ENCODE measurements around the gene CRIP1. TPM values are rescaled to one million over a fixed set of nuclear protein-coding genes. Genes with fewer than 3 reads are reported as not detected.

The CRIP1 gene
- total RNA-seq (100 to 1,000 TPM in 1 of 10 donors, 10 to 100 TPM in 9; 34.0 to 131 (median 51.0) TPM), polyA plus RNA-seq (100 to 1,000 TPM; 149 to 170 TPM)
- long read RNA-seq, donor 1, transcript CRIP1-201 (5 exons, 1,311 nt): minor isoform, 8 of 20 reads
- long read RNA-seq, donor 1, transcript CRIP1-206 (3 exons, 2,241 nt): major isoform, 11 of 20 reads
- long read RNA-seq, donor 1, partial matches to known transcripts: 0 of 20 reads
- long read RNA-seq, donor 1, other reads (novel, unspliced or antisense): 0 of 20 reads
- long read RNA-seq, donor 2, transcript CRIP1-201 (5 exons, 1,311 nt): minor isoform, 13 of 34 reads
- long read RNA-seq, donor 2, transcript CRIP1-206 (3 exons, 2,241 nt): major isoform, 19 of 34 reads
- long read RNA-seq, donor 2, partial matches to known transcripts: 0 of 34 reads
- long read RNA-seq, donor 2, other reads (novel, unspliced or antisense): 0 of 34 reads
- long read RNA-seq, donor 3, partial matches to known transcripts: 0 of 6 reads
- long read RNA-seq, donor 3, other reads (novel, unspliced or antisense): 0 of 6 reads

- no peak for TF ChIP-seq CTCF (IDR thresholded peaks at IDR 0.05)
- intact Hi-C loops (cut with DNase I): loop anchor here in 5 of 10 donors (2.0 to 10.0 kb wide), 5 partner anchors 39 to 292 kb away; partner anchors contain the start of genes MTA1 (in 1 of the 5) and TEX22 (in 1 of the 5)
- 11 to 17% methylated on average over 52 to 56 of the region's 56 CpGs for WGBS, 2 donors
- ATAC-seq (no peak), DNase-seq (peak; percentile 26 to 61)
- Histone ChIP-seq H3K27me3 (peaks cover 0 to 23% (median 0%) of the 10 kb centered on the region in 7 donors), H3K36me3 (no peaks in the 10 kb centered on the region), H3K27ac (peak within 1 kb of the TSS; percentile 81 to 100 (median 96)), H3K4me3 (peak within 1 kb of the TSS; percentile 45 to 89 (median 69)), H3K4me1 (peaks cover 66 to 92% (median 85%) of the 10 kb centered on the region in 9 donors), H3K9me3 (no peaks in the 10 kb centered on the region)
These were observed at the start of gene CRIP1 for GRCh38 chr14:105486163-105486973. Gene CRIP1 (plus strand): TSS chr14:105486886. CDS start chr14:105487260, 374 bp downstream.

- Histone ChIP-seq H3K4me1 (peaks cover 0 to 5% (median 0%) of the 10 kb centered on the region in 9 donors), H3K4me3 (no peak overlapping the region), H3K9me3 (peaks cover 0 to 9% (median 0%) of the 10 kb centered on the region in 11 donors), H3K36me3 (peaks cover 0 to 33% (median 0%) of the 10 kb centered on the region in 9 donors), H3K27ac (no peak overlapping the region), H3K27me3 (no peaks in the 10 kb centered on the region)
- DNase-seq (no peak), ATAC-seq (no peak)
- intact Hi-C loops (cut with DNase I): loop anchor here in 2 of 10 donors (5.0 to 10.0 kb wide), 2 partner anchors 62 to 310 kb away; no protein-coding TSS in a partner anchor
- 88 to 90% methylated on average over 31 of the region's 31 CpGs for WGBS, 2 donors
- no peak for TF ChIP-seq CTCF (IDR thresholded peaks at IDR 0.05)
These were observed 49.6 kb upstream of the CRIP1 start for GRCh38 chr14:105436891-105437722.

- Histone ChIP-seq H3K4me1 (peaks cover 0 to 5% (median 0%) of the 10 kb centered on the region in 9 donors), H3K36me3 (peaks cover 0 to 41% (median 0%) of the 10 kb centered on the region in 9 donors), H3K9me3 (peaks cover 0 to 9% (median 0%) of the 10 kb centered on the region in 11 donors), H3K27ac (no peak overlapping the region), H3K27me3 (no peaks in the 10 kb centered on the region), H3K4me3 (no peak overlapping the region)
- WGBS, 2 donors: 93 to 95% methylated on average over 18 of the region's 18 CpGs
- ATAC-seq: no peak
- DNase-seq: no peak
- intact Hi-C loops (cut with DNase I): loop anchor here in 2 of 10 donors (5.0 to 10.0 kb wide), 2 partner anchors 63 to 311 kb away; no protein-coding TSS in a partner anchor
- TF ChIP-seq CTCF (IDR thresholded peaks at IDR 0.05): no peak
These were observed 48.8 kb upstream of the CRIP1 start for GRCh38 chr14:105437723-105438500.
